OCI-LY1 (cell line): ENCODE data around the gene TF.

ENCODE experiments used
- CTCF ChIP-seq: fragments of 200-600 bp; sonication (generic), shearing (Covaris generic); IDR thresholded peaks from 2 replicates; pipeline ENCODE4 v1.5.1; 2017; ENCODE audit warnings: mild to moderate bottlenecking, antibody characterized with exemption, low read length, moderate library complexity, mixed read lengths
- EZH2 ChIP-seq: fragments of 200-600 bp; sonication (generic), shearing (Covaris generic); IDR thresholded peaks from 2 replicates; pipeline ENCODE4 v1.8.0; 2017; ENCODE audit warnings: borderline replicate concordance, mixed run types, mild to moderate bottlenecking, antibody characterized with exemption, low read length, moderate library complexity, mixed read lengths

DNA sequence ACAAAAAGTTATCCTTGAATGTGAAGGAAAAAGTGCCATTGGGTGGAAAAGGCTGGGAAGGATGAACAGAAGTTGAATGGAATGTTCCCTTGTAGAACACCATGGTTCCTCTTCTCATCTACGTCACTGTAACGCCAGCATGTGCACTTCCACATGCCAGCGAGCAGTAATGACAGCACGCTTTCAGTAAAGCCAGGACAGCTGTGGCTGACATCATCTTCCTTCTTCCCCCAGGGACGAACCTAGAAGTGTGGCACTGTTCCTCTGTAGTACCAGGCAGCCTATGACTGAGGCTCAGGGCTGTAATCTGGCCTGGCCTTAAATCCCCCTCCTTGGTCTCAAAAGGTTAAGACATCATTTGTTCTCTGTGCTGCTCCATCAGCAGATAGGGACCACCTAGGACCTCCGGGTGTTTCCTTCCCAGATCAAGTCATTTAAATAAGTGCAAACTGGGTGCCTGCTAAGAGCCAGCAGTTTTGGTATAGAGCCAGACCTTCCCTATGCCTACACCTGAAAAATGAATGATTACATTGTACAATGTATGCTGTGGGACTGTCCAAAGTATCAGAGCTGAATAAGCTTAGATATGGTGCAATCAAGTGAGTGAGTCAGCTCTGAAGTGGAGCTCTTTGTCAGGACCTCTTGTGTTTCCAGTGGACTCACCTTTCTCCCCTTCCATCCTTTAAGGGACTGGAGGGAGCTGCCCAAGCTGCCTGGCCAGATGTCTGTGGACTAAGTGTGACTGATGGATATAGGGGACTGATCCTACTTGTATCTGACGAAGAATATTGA lies 53.8 kb downstream of the TF start:
- TF ChIP-seq CTCF = no peak
- TF ChIP-seq EZH2 = no peak
